Activated T-cell treated with anti-CD3 and anti-CD28 coated beads for 4 hours (primary cell): ENCODE results near the gene DUS3L.

Experiments used
- DNase-seq: peaks from one replicate; pipeline ENCODE4 v3.0.0-alpha.2; 2020

The DUS3L gene

GRCh38 chr19:5822181-5822844 lies 31.4 kb upstream of the DUS3L start:
- DNase-seq = no peak

GRCh38 chr19:5821521-5822180 lies 30.7 kb upstream of the DUS3L start:
- no peak for DNase-seq

GRCh38 chr19:5820785-5821184 lies 29.8 kb upstream of the DUS3L start:
- DNase-seq = no peak

GRCh38 chr19:5818594-5818993 lies 27.6 kb upstream of the DUS3L start:
- DNase-seq = no peak

- no peak for DNase-seq
Measured at GRCh38 chr19:5817218-5817617, 26.3 kb upstream of the DUS3L start.

GRCh38 chr19:5814852-5815246 lies 23.9 kb upstream of the DUS3L start:
- no peak for DNase-seq

GRCh38 chr19:5814123-5814851 lies 23.3 kb upstream of the DUS3L start:
- DNase-seq = no peak

GRCh38 chr19:5811117-5811516 lies 20.2 kb upstream of the DUS3L start:
- DNase-seq = no peak

GRCh38 chr19:5809469-5809868 lies 18.5 kb upstream of the DUS3L start:
- DNase-seq = no peak

- DNase-seq = no peak
Measured at GRCh38 chr19:5809053-5809452, 18.1 kb upstream of the DUS3L start.

GRCh38 chr19:5808120-5808816 lies 17.3 kb upstream of the DUS3L start:
- DNase-seq = no peak

GRCh38 chr19:5806905-5807304 lies 15.9 kb upstream of the DUS3L start:
- DNase-seq = no peak

GRCh38 chr19:5806133-5806489 lies 15.1 kb upstream of the DUS3L start:
- no peak for DNase-seq

- DNase-seq = peak; percentile 49
Measured at GRCh38 chr19:5805462-5806132, 14.6 kb upstream of the DUS3L start.

GRCh38 chr19:5804516-5805461 lies 13.8 kb upstream of the DUS3L start, which contains the start of gene NRTN:
Gene NRTN (plus strand): TSS chr19:5805067. CDS start chr19:5824166, 19,099 bp downstream.
- DNase-seq = peak; percentile 46

- DNase-seq = peak; percentile 82
Measured at GRCh38 chr19:5803752-5804515, 13.0 kb upstream of the DUS3L start.

- DNase-seq = no peak
Measured at GRCh38 chr19:5803441-5803751, 12.4 kb upstream of the DUS3L start.

GRCh38 chr19:5801796-5802619 lies 11.0 kb upstream of the DUS3L start:
- DNase-seq = no peak

GRCh38 chr19:5800361-5801270 lies 9.7 kb upstream of the DUS3L start:
- no peak for DNase-seq
